CMK (cell line): ENCODE data around the gene EEF1AKMT1.
A peak's percentile ranks its signal among the peaks of the same experiment; 100 is the strongest.

Experiments
- DNase-seq: peaks from one replicate; pipeline ENCODE4 v3.0.0-alpha.2; 2010; ENCODE audit warnings: low read depth

The EEF1AKMT1 gene

GRCh38 chr13:20773194-20774080, at the start of gene EEF1AKMT1:
Gene EEF1AKMT1 (minus strand): TSS chr13:20773961. CDS start chr13:20757598, 16,363 bp downstream.
- peak; percentile 68 for DNase-seq

DNA sequence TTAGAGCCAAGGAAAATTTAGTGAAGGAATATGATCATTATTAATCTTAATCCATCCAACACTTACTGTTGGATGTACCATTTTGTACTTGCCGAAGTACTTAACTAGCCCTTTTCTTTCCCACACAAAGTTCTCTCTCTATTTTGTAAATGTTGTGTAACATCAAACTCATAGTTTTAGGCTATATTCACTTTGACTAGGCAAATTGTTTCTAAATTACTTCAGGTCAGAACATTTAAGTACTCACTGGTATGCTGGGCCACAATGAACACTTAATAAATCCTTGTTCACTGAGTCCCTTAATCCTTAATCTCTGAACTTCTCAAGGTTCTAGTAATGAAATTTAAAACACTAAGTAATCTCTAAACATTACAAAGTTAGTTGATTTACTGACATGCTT, 49.3 kb upstream of the EEF1AKMT1 start:
- no peak for DNase-seq

- DNase-seq: no peak
Observed at GRCh38 chr13:20822406-20822805, 48.6 kb upstream of the EEF1AKMT1 start.

GRCh38 chr13:20819715-20820114, 46.0 kb upstream of the EEF1AKMT1 start:
- DNase-seq: no peak

- no peak for DNase-seq
Observed at GRCh38 chr13:20815464-20815863, 41.7 kb upstream of the EEF1AKMT1 start.

GRCh38 chr13:20814224-20814910, 40.6 kb upstream of the EEF1AKMT1 start:
- no peak for DNase-seq

GRCh38 chr13:20812890-20813289, 39.1 kb upstream of the EEF1AKMT1 start:
- DNase-seq: no peak

GRCh38 chr13:20810808-20811207, 37.0 kb upstream of the EEF1AKMT1 start:
- no peak for DNase-seq

- DNase-seq: no peak
Observed at GRCh38 chr13:20808874-20809273, 35.1 kb upstream of the EEF1AKMT1 start.

- DNase-seq: no peak
Observed at GRCh38 chr13:20803180-20803965, 29.6 kb upstream of the EEF1AKMT1 start.

DNA sequence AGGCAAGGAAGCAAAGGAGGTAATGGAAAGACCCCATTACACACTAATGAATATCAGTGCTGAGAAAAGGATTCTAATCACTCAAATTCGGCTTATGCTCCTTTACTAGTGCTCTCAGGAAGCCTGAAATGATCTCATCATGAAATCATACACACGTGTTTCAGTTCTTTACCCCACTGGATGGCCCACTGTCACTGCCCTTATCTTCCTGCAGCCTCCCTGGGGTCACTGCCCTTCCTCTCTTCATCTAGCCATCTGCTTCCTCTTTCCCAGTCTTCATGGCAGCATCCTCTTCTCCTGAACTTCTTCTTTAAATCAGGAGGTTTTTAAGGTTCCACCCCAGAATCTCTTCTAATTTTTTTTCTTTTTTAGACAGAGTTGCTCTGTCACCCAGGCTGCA, 27.9 kb upstream of the EEF1AKMT1 start:
- DNase-seq: peak; percentile 45

DNA sequence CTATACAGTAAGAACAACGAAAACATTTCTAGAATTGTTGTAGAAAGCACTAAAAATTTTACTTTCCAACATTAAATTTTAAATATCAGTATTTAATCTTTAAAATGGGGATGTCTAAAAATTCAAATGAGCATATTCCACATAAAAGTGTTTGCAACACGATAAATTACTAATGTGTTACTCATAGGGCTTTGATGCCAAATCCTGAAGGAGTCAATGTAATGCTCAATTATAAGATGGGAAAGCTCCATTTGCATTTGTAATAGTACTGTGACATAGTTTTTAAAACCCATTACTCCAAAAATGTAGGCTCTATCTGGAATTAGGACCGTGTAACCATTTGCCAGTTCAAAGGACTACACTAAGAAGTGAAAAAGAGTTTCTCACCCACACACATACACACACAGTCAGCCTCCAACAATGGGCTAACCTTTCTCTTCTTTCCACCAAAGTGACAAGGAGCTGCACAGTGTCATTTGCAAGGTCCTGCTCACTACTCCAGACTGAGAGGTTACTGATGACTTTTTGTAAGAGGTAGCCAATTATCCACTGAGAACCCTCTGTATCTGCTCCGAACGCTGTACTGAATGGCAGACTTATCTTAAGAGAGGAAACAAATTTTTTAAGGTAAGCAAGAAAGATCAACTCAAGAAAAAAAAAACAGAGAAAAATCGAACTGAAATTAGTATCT, 26.1 kb upstream of the EEF1AKMT1 start:
- DNase-seq: no peak

- no peak for DNase-seq
Observed at GRCh38 chr13:20798027-20798426, 24.3 kb upstream of the EEF1AKMT1 start.

DNA sequence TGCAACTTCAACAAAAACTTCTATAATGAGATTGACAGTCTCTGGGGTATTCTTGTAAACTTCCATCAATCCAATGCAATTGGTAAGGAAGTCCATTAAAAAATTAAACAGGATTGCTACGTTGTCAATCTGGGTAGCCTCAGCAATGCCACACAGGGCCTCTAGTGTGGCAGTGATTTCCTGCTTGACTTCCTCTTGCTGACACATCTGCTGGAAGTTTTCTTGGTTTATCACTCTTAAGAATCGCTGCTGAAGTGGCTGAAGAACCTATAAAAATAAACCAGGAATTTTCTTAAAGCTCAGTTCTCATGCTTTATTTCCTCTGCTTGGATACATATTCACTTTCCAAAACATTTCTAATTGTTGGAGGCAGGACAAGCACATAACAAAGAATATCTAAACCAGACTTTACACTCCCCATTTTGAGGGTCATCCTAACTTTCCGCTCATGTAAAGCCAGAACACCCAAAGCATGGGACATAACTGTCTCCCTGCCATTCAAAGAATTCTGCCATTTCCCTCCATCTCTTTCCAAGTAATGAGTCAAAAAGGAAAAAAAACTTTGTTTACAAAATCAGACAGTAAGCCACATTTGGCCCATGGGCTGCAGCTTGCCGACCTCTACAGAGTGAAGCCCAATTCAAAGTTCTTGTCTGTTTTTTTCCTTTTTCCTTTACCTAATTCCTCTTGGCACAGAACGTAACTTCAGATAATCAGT, 23.2 kb upstream of the EEF1AKMT1 start:
- DNase-seq: no peak

- DNase-seq: no peak
Observed at GRCh38 chr13:20789665-20790064, 15.9 kb upstream of the EEF1AKMT1 start.

GRCh38 chr13:20788312-20788711, 14.6 kb upstream of the EEF1AKMT1 start:
- no peak for DNase-seq

- no peak for DNase-seq
Observed at GRCh38 chr13:20787180-20787579, 13.4 kb upstream of the EEF1AKMT1 start.

- DNase-seq: no peak
Observed at GRCh38 chr13:20782116-20782708, 8.5 kb upstream of the EEF1AKMT1 start.

GRCh38 chr13:20780317-20780716, 6.6 kb upstream of the EEF1AKMT1 start:
- no peak for DNase-seq

- DNase-seq: no peak
Observed at GRCh38 chr13:20779405-20779804, 5.6 kb upstream of the EEF1AKMT1 start.

- DNase-seq: no peak
Observed at GRCh38 chr13:20778311-20778710, 4.5 kb upstream of the EEF1AKMT1 start.
